A549 treated with ZK216348 at 1 μM for 4 hours (cell line): ENCODE data around the gene HOXA13. TPM values are rescaled to one million over a fixed set of nuclear protein-coding genes. Genes with fewer than 3 reads are reported as not detected.

Source experiments
- total RNA-seq: library from RNA; stranded (reverse); fragments of 200-300 nt; extraction: Qiagen RNA extraction; gene quantifications from 5 replicates; pipeline ENCODE4 v1.2.3, GENCODE V29; 2022; ENCODE audit warnings: low read depth

Gene HOXA13
- 1.3 to 2.6 TPM (median 2.2 TPM) in 5 replicates for total RNA-seq

GRCh38 chr7:27199849-27200760 is at the start of gene HOXA13:
TSS of gene HOXA13 (minus strand) at chr7:27200091. CDS start at chr7:27200077, 14 bp downstream.

DNA sequence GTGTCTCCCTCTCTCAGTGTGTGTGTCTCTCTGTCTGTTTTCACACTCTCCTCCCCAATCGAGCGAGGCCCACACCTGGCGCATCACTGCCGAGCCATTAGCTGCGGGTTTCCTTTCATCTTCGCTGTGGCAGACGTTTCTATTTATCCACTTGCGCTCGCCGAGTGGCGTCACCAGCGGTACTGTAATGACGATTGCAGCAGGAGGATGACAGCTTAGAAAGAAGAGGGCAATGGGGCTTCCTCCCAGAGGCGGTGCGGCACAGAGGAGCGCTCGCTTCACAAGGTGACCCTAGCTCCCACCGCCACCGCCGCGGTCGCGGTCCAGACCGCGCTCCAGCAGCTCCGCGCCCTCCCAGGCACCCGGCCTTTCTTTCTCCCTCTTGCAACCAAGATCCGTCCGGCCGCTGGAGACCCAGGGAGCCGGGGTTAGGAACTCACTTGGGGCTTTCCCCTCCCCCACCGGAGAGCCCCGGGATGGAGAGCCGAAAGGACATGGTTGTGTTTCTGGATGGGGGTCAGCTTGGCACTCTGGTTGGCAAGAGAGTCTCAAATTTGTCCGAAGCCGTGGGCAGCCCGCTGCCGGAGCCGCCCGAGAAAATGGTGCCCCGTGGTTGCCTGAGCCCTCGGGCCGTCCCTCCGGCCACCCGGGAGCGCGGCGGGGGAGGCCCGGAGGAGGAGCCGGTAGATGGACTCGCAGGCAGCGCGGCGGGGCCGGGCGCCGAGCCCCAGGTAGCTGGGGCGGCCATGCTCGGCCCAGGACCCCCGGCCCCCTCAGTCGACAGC is 42.9 kb upstream of the HOXA13 start, which contains the start of gene EVX1:
EVX1 (plus strand) TSS at position 248 of the 785 bp plus-strand sequence; CDS start at position 477, 229 bp downstream.

DNA sequence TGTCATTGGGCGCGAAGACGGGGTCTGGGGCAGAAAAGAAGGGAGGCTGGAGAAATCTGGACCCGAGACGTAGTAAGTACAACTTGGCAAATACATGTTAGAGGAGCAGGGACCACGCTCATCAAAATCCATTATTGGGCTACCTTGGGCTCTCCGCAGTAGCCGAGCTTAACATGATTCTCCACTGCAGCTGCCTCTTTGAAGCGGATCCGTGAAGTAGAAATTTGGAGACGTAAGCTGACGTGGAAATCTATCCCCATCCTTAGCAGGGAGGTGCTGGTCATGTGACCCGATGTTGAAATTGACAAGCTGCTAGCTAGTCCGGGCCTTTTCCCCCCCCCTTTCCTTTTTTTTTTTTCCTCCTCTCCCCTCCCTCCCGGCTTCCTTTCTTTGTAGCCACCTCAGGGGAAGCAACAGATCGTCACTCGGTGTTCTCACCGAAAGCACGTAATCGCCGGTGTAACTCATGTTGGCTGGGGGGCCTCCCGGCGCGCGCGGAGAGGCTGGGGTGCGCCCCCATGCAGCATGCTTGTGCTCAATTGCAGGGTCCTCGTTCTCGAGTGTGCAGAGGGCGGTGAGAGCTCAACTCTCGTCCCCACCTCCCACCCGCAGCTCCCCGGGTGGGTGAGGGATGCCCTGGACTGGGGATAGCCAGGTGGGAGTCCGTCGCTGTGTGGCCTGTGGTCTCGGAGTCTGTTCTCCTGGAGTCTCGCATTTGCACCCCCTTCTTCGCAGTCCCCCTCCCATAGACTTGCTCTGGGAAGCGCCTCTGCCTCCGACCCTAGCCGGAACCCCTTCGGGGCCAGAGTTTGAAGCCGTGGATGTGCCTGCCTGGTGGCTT is 14.7 kb downstream of the HOXA13 start, which contains the start of gene HOXA11:
HOXA11 (minus strand) TSS at position 220 of the 841 bp plus-strand sequence; CDS start at position 132, 88 bp downstream.

GRCh38 chr7:27173956-27174873 is 25.7 kb downstream of the HOXA13 start, which contains the start of gene HOXA10:
TSS of gene HOXA10 (minus strand) at chr7:27174320. CDS start at chr7:27174306, 14 bp downstream.

DNA sequence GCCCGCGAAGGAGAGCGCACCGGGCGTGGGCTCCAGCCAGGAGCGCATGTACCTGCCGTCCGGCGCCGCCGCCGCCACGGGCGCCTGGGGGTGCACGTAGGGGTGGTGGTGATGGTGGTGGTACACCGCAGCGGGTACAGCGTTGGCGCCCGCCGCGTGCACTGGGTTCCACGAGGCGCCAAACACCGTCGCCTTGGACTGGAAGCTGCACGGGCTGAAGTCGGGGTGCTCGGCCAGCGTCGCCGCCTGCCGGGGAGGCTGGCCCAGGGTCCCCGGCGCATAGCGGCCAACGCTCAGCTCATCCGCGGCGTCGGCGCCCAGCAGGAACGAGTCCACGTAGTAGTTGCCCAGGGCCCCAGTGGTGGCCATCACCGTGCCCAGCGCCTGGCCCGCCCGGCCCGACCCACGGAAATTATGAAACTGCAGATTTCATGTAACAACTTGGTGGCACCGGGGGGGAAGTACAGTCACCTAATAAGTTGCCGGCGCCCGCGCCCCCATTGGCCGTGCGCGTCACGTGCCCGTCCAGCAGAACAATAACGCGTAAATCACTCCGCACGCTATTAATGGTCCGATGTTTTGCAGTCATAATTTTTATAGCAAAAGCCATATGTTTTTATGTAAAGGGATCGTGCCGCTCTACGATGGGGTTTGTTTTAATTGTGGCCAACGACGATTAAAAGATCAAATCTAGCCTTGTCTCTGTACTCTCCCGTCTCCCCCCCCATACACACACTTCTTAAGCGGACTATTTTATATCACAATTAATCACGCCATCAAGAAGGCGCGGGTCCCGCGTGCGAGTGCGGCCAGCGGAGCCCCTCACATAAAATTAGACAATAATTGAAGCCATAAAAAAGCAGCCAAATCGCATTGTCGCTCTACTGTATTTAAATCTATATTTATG is 34.5 kb downstream of the HOXA13 start, which contains the start of gene HOXA9:
HOXA9 (minus strand) TSS at position 449 of the 907 bp plus-strand sequence; CDS start at position 369, 80 bp downstream.

GRCh38 chr7:27156508-27156898 is 43.4 kb downstream of the HOXA13 start, which contains the start of gene HOXA7:
TSS of gene HOXA7 (minus strand) at chr7:27156675. CDS start at chr7:27156545, 130 bp downstream.

GRCh38 chr7:27151931-27152815 is 47.7 kb downstream of the HOXA13 start, which contains the start of gene HOXA3:
TSS of gene HOXA3 (minus strand) at chr7:27152583. CDS start at chr7:27110640, 41,943 bp downstream.

DNA sequence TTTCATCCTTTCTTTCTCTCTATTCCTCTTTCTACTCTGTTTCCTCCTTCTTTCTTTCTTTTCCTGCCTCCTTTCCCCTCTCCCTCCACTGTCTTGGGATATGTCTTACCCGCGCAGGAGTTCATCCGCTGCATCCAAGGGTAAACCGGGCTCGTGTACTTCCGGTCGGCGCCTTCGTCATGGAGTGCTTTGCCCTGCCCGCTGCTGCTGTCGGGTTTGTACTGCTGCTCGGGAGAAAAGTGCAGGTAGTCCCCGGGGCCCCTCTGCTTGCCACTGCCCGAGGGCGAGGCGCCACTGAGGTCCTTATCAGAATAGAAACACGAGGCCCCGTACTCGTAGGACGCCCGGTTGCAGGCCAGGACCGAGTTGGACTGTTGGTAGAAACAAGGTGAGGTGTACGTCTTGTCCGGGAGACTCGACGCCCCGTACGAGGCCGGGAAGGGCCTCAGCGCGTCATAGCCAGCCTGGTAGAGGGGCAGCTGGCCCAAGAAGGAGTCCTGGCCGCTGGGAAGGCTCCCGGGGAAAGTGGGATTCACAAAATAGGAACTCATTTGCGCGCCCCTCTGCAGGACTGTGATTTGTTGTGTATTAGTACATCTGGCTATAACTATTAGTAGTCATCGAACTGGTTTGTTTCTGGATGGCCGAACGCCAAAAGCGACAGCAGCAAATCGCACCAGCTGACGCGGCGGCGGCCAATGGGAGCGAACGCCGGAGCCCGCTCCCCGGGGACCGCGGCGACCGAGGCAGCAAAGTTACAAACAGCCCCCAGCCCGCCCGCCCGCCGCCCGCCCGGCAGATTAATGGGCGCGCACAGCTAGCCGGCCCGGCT is 52.5 kb downstream of the HOXA13 start, which contains the start of gene HOXA6:
HOXA6 (minus strand) TSS at position 576 of the 832 bp plus-strand sequence; CDS start at position 551, 25 bp downstream.

Other genes starting within 250 kb of the HOXA13 start
- 2.7 to 4.7 TPM (median 3.8 TPM) in 5 replicates for gene HOXA1, start 104.1 kb downstream of the HOXA13 start, total RNA-seq
- 0.69 to 1.5 TPM (median 0.94 TPM) in 5 replicates for gene HOXA2, start 97.4 kb downstream of the HOXA13 start, total RNA-seq
- 1.5 to 2.6 TPM (median 2.2 TPM) in 5 replicates for gene HOXA4, start 69.3 kb downstream of the HOXA13 start, total RNA-seq
- 3.2 to 7.3 TPM (median 5.8 TPM) in 5 replicates for gene HOXA5, start 56.4 kb downstream of the HOXA13 start, total RNA-seq
- 1.0 to 2.6 TPM (median 1.9 TPM) in 5 replicates for gene HOXA6, start 52.3 kb downstream of the HOXA13 start, total RNA-seq
- gene HOXA3, start 47.5 kb downstream of the HOXA13 start, total RNA-seq, result 3.8 to 9.6 TPM (median 8.0 TPM) in 5 replicates
- 4.6 to 6.0 TPM (median 4.7 TPM) in 5 replicates for gene HOXA7, start 43.4 kb downstream of the HOXA13 start, total RNA-seq
- gene HOXA9, start 34.6 kb downstream of the HOXA13 start, total RNA-seq, result 0.29 to 0.79 TPM (median 0.38 TPM) in 5 replicates
- gene HOXA10, start 25.8 kb downstream of the HOXA13 start, total RNA-seq, result 7.3 to 8.9 TPM (median 7.7 TPM) in 5 replicates
- gene HOXA11, start 14.9 kb downstream of the HOXA13 start, total RNA-seq, result 0.33 to 0.90 TPM (median 0.61 TPM) in 5 replicates
- 0.14 to 0.19 TPM (median 0.15 TPM) in 3 of 5 replicates, not detected in the others for gene EVX1, start 42.7 kb upstream of the HOXA13 start, total RNA-seq